Spleen (tissue), 11 donors: ENCODE data around the gene PLXNA3. TPM values are rescaled to one million over a fixed set of nuclear protein-coding genes. Genes with fewer than 3 reads are reported as not detected.
A peak's percentile ranks its signal among the peaks of the same experiment; 100 is the strongest.

Experiments used
- DNase-seq: peaks from one replicate; pipeline ENCODE4 v3.0.0-alpha.2; 2020
- H3K27ac ChIP-seq, 8 donors: fragments of 200-600 bp; sonication (generic) in 7 of 8; 1 replicate in 4 of 8; 2 replicates in 4 of 8; pipeline versions ENCODE4 v1.5.0 to v1.8.0; 2016 to 2021; ENCODE audit warnings: inconsistent platforms in 4 of 8, mild to moderate bottlenecking in 4 of 8, moderate library complexity in 1 of 8
- H3K27me3 ChIP-seq, 7 donors: fragments of 200-600 bp; sonication (generic) in 6 of 7; replicated peaks in 1 of 7; 1 replicate in 4 of 7; 2 replicates in 3 of 7; pipeline versions ENCODE4 v1.5.0 to v1.8.0; 2016 to 2021; ENCODE audit warnings: inconsistent platforms in 3 of 7, mild to moderate bottlenecking in 1 of 7
- H3K36me3 ChIP-seq, 6 donors: fragments of 200-600 bp; sonication (generic) in 5 of 6; 1 replicate in 4 of 6; 2 replicates in 2 of 6; pipeline versions ENCODE4 v1.5.0 to v1.8.0; 2016 to 2021; ENCODE audit warnings: inconsistent platforms in 2 of 6
- H3K4me1 ChIP-seq, 6 donors: fragments of 200-600 bp; sonication (generic) in 5 of 6; 1 replicate in 3 of 6; 2 replicates in 3 of 6; pipeline versions ENCODE4 v1.5.0 to v1.8.0; 2016 to 2021; ENCODE audit warnings: inconsistent platforms in 3 of 6
- H3K4me3 ChIP-seq, 8 donors: fragments of 200-600 bp; sonication (generic) in 7 of 8; 1 replicate in 4 of 8; 2 replicates in 4 of 8; pipeline versions ENCODE4 v1.5.0 to v1.8.0; 2016 to 2021; ENCODE audit warnings: inconsistent platforms in 4 of 8, mild to moderate bottlenecking in 4 of 8, moderate library complexity in 2 of 8
- H3K9me3 ChIP-seq, 8 donors: fragments of 200-600 bp; sonication (generic) in 7 of 8; 1 replicate in 4 of 8; 2 replicates in 4 of 8; pipeline versions ENCODE4 v1.5.0 to v1.8.0; 2016 to 2021; ENCODE audit warnings: inconsistent platforms in 4 of 8
- POLR2A ChIP-seq, 3 donors: fragments of 450-650 bp; IDR thresholded peaks; one replicate each; pipeline ENCODE4 v1.5.1; 2017; ENCODE audit warnings: antibody characterized with exemption in 3 of 3, mild to moderate bottlenecking in 1 of 3
- POLR2AphosphoS5 ChIP-seq, 3 donors: sonication (generic); formaldehyde crosslinking; IDR thresholded peaks; one replicate each; pipeline ENCODE4 v1.5.1; 2017; ENCODE audit warnings: antibody characterized with exemption in 3 of 3
- WGBS, 5 donors: extraction: QIAGEN DNeasy Blood & Tissue Kit in 3 of 5; methylation state at CpG; one replicate each; pipeline versions ENCODE4 v1.1.5 to v1.1.7; 2013 to 2018; 5-methylcytosine and 5-hydroxymethylcytosine counted together
- intact Hi-C: fragments of 100-400 bp; cut with DNase I; formaldehyde crosslinking; loops from one replicate; pipeline ENCODE4 v1.15.0; 2023; ENCODE audit warnings: low total_unique reads
- polyA plus RNA-seq, 3 donors: library from polyadenylated mRNA; stranded (reverse); fragments of 200-250 nt; gene quantifications; one replicate each; pipeline ENCODE4 v1.2.1, GENCODE V29; 2013
- total RNA-seq, 7 donors: library from RNA; depleted of rRNA in 3 of 7; stranded (reverse); fragments of >200 nt in 3 of 7; fragmentation: NEBNext Ultra II Directional in 4 of 7; extraction: Animal tissue kit (Norgen Biotek cat#: 25700) in 4 of 7; gene quantifications; one replicate each; pipeline versions ENCODE4 v1.1.0 to v1.2.1, GENCODE V29; 2016 to 2021
- TF ChIP-seq, protein P1 (sequence below), 11 experiments: fragments of 200-600 bp in 7 of 11; fragments of 450-650 bp in 4 of 11; sonication (generic) in 4 of 11; IDR thresholded peaks in 8 of 11; conservative IDR thresholded peaks in 3 of 11; 1 replicate in 7 of 11; 2 replicates in 4 of 11; pipeline versions ENCODE4 v1.4.0 to v1.8.0; 2016 to 2021; ENCODE audit warnings: antibody characterized with exemption in 11 of 11, inconsistent platforms in 4 of 11, mild to moderate bottlenecking in 1 of 11
- donor health status: healthy with polysubstance abuse.
- donor health status: DM: no; HTN: no; CAD: no; lungs with moderate emphysema.
- donor health status: DM: no; HTN: no; CAD: no.
- donor health status: Bipolar disorder and iron deficiency.
- donor health status: healthy.
- donor health status: DM: no; HTN: no; CAD: no.
- donor health status: DM: yes; HTN: yes; CAD: no.

PLXNA3 gene
- total and polyA plus RNA-seq, 10 donors: 2.5 to 46.8 (median 14.7) TPM

GRCh38 chrX:154457491-154458115 is 478 bp upstream of the PLXNA3 start:
- TF ChIP-seq POLR2A (IDR thresholded peaks at IDR 0.05): no peak
- TF ChIP-seq, protein P1, sequence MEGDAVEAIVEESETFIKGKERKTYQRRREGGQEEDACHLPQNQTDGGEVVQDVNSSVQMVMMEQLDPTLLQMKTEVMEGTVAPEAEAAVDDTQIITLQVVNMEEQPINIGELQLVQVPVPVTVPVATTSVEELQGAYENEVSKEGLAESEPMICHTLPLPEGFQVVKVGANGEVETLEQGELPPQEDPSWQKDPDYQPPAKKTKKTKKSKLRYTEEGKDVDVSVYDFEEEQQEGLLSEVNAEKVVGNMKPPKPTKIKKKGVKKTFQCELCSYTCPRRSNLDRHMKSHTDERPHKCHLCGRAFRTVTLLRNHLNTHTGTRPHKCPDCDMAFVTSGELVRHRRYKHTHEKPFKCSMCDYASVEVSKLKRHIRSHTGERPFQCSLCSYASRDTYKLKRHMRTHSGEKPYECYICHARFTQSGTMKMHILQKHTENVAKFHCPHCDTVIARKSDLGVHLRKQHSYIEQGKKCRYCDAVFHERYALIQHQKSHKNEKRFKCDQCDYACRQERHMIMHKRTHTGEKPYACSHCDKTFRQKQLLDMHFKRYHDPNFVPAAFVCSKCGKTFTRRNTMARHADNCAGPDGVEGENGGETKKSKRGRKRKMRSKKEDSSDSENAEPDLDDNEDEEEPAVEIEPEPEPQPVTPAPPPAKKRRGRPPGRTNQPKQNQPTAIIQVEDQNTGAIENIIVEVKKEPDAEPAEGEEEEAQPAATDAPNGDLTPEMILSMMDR (IDR thresholded peaks at IDR 0.05 in 8 of 11, conservative IDR thresholded peaks at IDR 0.05 in 3 of 11): no peak
- peak in 1 of 3 donors; percentile 31 for TF ChIP-seq POLR2AphosphoS5 (IDR thresholded peaks at IDR 0.05)
- Histone ChIP-seq H3K4me3 (peak overlapping the region; percentile 16 to 80 (median 48)), H3K4me1 (peaks cover 0 to 27% (median 13%) of the 10 kb centered on the region in 6 donors), H3K27ac (peak overlapping the region in 7 of 8 donors; percentile 54 to 89 (median 72)), H3K9me3 (no peaks in the 10 kb centered on the region), H3K36me3 (peaks cover 0 to 29% (median 0%) of the 10 kb centered on the region in 6 donors), H3K27me3 (peaks cover 0 to 5% (median 0%) of the 10 kb centered on the region in 7 donors)
- peak; percentile 89 for DNase-seq
- WGBS, 5 donors: 3 to 55% (median 12%) methylated on average over 25 to 65 of the region's 65 CpGs
- intact Hi-C loops: no loop called here

- DNase-seq: no peak
- intact Hi-C loops: no loop called here
Observed at GRCh38 chrX:154458954-154459778, 1.1 kb downstream of the PLXNA3 start.

DNA sequence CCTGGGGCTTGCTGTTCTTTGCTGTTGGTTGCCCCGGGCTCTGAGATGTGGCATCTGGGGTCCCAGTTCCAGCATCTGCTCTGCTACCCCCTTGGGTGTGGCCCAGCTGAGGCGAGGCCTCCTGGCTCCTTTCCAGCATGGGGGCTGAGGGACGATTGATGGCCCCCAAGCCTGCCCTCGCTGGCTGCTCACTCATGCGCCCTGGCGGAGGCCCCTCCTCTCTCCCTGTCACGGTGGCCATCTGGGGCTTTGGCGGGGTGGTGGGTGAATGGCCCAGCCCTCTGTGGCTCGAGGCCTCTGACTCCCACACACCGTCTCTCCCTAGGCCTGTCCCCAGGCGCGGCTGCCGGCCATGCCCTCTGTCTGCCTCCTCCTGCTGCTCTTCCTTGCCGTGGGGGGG is 1.8 kb downstream of the PLXNA3 start:
- WGBS, 5 donors: 50 to 77% (median 74%) methylated on average over 7 to 14 of the region's 14 CpGs
- H3K36me3 ChIP-seq: peaks cover 0 to 48% (median 4%) of the 10 kb centered on the region in 6 donors
- peaks cover 0 to 5% (median 0%) of the 10 kb centered on the region in 7 donors for H3K27me3 ChIP-seq
- H3K9me3 ChIP-seq: no peaks in the 10 kb centered on the region
- DNase-seq: no peak
- intact Hi-C loops: no loop called here
- H3K27ac ChIP-seq: peak overlapping the region in 2 of 8 donors; percentile 80 to 89
- peaks cover 0 to 27% (median 13%) of the 10 kb centered on the region in 6 donors for H3K4me1 ChIP-seq
- TF ChIP-seq, protein P1 (IDR thresholded peaks at IDR 0.05 in 8 of 11, conservative IDR thresholded peaks at IDR 0.05 in 3 of 11): no peak
- TF ChIP-seq POLR2AphosphoS5 (IDR thresholded peaks at IDR 0.05) (no peak), POLR2A (IDR thresholded peaks at IDR 0.05) (no peak)
- H3K4me3 ChIP-seq: peak overlapping the region in 4 of 8 donors; percentile 50 to 80 (median 61)

More at GRCh38 chrX:154458954-154459778, 1.1 kb downstream of the PLXNA3 start:
- WGBS, 5 donors: 41 to 70% (median 55%) methylated on average over 8 to 15 of the region's 15 CpGs
- Histone ChIP-seq H3K27me3 (peaks cover 0 to 5% (median 0%) of the 10 kb centered on the region in 7 donors), H3K27ac (peak overlapping the region in 5 of 8 donors; percentile 67 to 89 (median 73)), H3K9me3 (no peaks in the 10 kb centered on the region), H3K4me3 (peak overlapping the region; percentile 43 to 80 (median 53)), H3K36me3 (peaks cover 0 to 41% (median 2%) of the 10 kb centered on the region in 6 donors), H3K4me1 (peaks cover 0 to 27% (median 13%) of the 10 kb centered on the region in 6 donors)
- TF ChIP-seq, protein P1 (IDR thresholded peaks at IDR 0.05 in 8 of 11, conservative IDR thresholded peaks at IDR 0.05 in 3 of 11): no peak
